Renal cortex interstitium (tissue), 15 donors: ENCODE data around the gene SLC35A2. TPM values are rescaled to one million over a fixed set of nuclear protein-coding genes. Genes with fewer than 3 reads are reported as not detected.
A peak's percentile ranks its signal among the peaks of the same experiment; 100 is the strongest.

ENCODE experiments used
- DNase-seq, 11 donors: peaks; one replicate each; pipeline ENCODE4 v3.0.0-alpha.2; 2013; ENCODE audit warnings: low read depth in 9 of 11, low spot score in 4 of 11; ENCODE audit errors: extremely low read depth in 1 of 11
- long read RNA-seq, 16 experiments: transcript quantifications; one replicate each; lab custom pipeline, GENCODE V29; 2026
- polyA plus RNA-seq, 3 donors: library from polyadenylated mRNA; unstranded; fragments of 120-200 nt; gene quantifications; one replicate each; pipeline ENCODE4 v1.2.1, GENCODE V29; 2013; ENCODE audit not compliant: insufficient read length in 3 of 3

The SLC35A2 gene
- 10 to 100 TPM; 30.0 to 33.7 (median 33.6) TPM for polyA plus RNA-seq
- long read RNA-seq, donor 1, partial matches to known transcripts, result 0 of 3 reads
- long read RNA-seq, donor 1, other reads (novel, unspliced or antisense), result 0 of 3 reads
- long read RNA-seq, donor 2, partial matches to known transcripts, result 0 of 5 reads
- long read RNA-seq, donor 2, other reads (novel, unspliced or antisense), result 0 of 5 reads
- long read RNA-seq, donor 3, transcript SLC35A2-204 (4 exons, 3,047 nt), result major isoform, 6 of 7 reads
- long read RNA-seq, donor 3, partial matches to known transcripts, result 0 of 7 reads
- long read RNA-seq, donor 3, other reads (novel, unspliced or antisense), result 0 of 7 reads
- long read RNA-seq, donor 4, transcript SLC35A2-204 (4 exons, 3,047 nt), result major isoform, 9 of 11 reads
- long read RNA-seq, donor 4, partial matches to known transcripts, result 0 of 11 reads
- long read RNA-seq, donor 4, other reads (novel, unspliced or antisense), result 0 of 11 reads
- long read RNA-seq, donor 5, transcript SLC35A2-204 (4 exons, 3,047 nt), result major isoform, 7 of 18 reads
- long read RNA-seq, donor 5, partial matches to known transcripts, result 5 of 18 reads
- long read RNA-seq, donor 5, other reads (novel, unspliced or antisense), result 0 of 18 reads
- long read RNA-seq, donor 6, partial matches to known transcripts, result 0 of 6 reads
- long read RNA-seq, donor 6, other reads (novel, unspliced or antisense), result 0 of 6 reads
- long read RNA-seq, donor 7, partial matches to known transcripts, result 0 of 6 reads
- long read RNA-seq, donor 7, other reads (novel, unspliced or antisense), result 0 of 6 reads
- long read RNA-seq, donor 8, transcript SLC35A2-204 (4 exons, 3,047 nt), result major isoform, 6 of 12 reads
- long read RNA-seq, donor 8, partial matches to known transcripts, result 0 of 12 reads
- long read RNA-seq, donor 8, other reads (novel, unspliced or antisense), result 0 of 12 reads
- long read RNA-seq, donor 9, partial matches to known transcripts, result 0 of 3 reads
- long read RNA-seq, donor 9, other reads (novel, unspliced or antisense), result 0 of 3 reads
- long read RNA-seq, donor 10, partial matches to known transcripts, result 0 of 3 reads
- long read RNA-seq, donor 10, other reads (novel, unspliced or antisense), result 0 of 3 reads
- long read RNA-seq, donor 11, partial matches to known transcripts, result 0 of 3 reads
- long read RNA-seq, donor 11, other reads (novel, unspliced or antisense), result 0 of 3 reads
- long read RNA-seq, donor 12, partial matches to known transcripts, result 0 of 7 reads
- long read RNA-seq, donor 12, other reads (novel, unspliced or antisense), result 0 of 7 reads
- long read RNA-seq, donor 13, transcript SLC35A2-204 (4 exons, 3,047 nt), result major isoform, 10 of 12 reads
- long read RNA-seq, donor 13, partial matches to known transcripts, result 0 of 12 reads
- long read RNA-seq, donor 13, other reads (novel, unspliced or antisense), result 0 of 12 reads
- long read RNA-seq, donor 14, transcript SLC35A2-204 (4 exons, 3,047 nt), result major isoform, 5 of 11 reads
- long read RNA-seq, donor 14, partial matches to known transcripts, result 0 of 11 reads
- long read RNA-seq, donor 14, other reads (novel, unspliced or antisense), result 0 of 11 reads
- long read RNA-seq, donor 15, partial matches to known transcripts, result 0 of 4 reads
- long read RNA-seq, donor 15, other reads (novel, unspliced or antisense), result 0 of 4 reads
- long read RNA-seq, donor 16, transcript SLC35A2-204 (4 exons, 3,047 nt), result major isoform, 11 of 15 reads
- long read RNA-seq, donor 16, partial matches to known transcripts, result 0 of 15 reads
- long read RNA-seq, donor 16, other reads (novel, unspliced or antisense), result 0 of 15 reads

DNA sequence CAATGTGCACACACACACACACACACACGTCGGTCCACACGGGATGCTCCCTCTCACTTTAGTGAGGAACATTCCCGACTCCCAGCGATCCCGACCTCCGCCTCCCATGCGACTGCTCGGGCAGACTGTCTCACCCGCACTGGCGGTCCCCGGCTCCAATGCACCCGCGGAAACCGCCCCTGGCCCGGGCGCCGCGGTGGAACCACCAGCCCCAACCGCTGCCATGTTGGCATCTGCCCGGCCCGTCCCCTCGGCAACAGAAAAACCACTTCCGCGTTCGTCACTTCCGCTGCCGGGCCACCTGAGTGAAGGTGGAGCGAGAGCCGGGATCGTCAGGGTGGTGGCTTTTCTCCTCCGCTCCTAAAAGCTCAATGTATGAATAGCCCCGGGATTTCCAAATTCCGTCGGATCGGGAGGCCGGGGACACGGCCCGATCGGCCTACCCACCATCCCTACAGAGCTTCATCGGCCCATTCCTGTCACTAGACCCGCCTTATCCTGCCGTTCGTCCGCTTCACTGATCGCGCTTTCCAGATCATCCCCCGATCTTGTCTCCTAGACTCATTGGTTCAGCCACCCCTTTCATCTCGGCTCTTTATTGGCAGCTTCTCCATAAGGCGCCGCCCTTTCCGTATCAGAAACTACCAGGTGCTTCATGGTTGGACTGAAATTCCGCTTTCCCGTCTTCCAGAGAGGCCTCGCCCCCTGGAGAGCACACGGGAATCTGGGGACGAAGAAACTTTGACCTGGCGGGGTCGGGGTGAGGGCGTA is at the start of gene SLC35A2:
Gene SLC35A2 (minus strand): TSS at position 235 of the 771 bp plus-strand sequence. CDS start 10 bp downstream, at position 225.
- peak in 5 of 11 donors; percentile 53 to 73 (median 63) for DNase-seq

DNA sequence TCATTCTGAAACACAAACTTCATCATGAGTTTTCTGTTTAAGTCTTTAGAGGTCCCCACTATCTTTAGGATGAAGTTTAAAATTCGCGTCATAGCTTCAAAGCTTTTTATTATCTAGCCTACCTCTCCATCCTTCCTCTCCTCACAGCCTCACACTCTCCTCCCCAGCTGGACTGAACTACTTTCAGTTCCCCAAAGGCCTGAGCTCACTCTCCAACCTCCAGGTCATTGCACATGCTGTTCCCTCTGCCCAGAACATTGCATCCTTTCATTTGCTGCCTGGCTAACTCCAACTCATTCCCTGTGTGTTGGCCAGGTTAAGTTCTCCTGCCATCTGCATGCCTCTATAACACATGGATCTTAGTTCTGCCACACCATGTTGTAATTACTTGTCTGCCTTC is 48.8 kb upstream of the SLC35A2 start:
- DNase-seq, result no peak

DNA sequence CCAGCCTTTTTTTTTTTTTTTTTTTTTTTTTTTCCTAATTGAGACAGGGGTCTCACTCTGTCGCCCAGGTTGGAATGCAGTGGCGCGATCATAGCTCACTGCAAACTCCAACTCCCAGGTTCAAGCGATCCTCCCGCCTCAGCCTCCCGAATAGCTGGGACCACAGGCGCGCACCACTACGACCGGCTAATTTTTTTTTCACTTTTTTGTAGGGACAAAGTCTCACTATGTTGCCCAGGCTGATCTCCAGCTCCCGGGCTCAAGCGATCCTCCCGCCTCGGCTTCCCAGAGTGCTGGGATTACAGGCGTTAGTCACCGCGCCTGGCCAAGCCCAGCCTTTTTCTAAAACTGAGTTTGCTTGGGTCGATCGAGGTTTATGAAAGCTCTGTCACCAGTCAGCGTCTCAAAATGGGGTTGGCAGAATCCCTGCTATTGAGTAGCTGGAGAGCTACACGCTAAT is 47.2 kb upstream of the SLC35A2 start:
- no peak for DNase-seq

DNA sequence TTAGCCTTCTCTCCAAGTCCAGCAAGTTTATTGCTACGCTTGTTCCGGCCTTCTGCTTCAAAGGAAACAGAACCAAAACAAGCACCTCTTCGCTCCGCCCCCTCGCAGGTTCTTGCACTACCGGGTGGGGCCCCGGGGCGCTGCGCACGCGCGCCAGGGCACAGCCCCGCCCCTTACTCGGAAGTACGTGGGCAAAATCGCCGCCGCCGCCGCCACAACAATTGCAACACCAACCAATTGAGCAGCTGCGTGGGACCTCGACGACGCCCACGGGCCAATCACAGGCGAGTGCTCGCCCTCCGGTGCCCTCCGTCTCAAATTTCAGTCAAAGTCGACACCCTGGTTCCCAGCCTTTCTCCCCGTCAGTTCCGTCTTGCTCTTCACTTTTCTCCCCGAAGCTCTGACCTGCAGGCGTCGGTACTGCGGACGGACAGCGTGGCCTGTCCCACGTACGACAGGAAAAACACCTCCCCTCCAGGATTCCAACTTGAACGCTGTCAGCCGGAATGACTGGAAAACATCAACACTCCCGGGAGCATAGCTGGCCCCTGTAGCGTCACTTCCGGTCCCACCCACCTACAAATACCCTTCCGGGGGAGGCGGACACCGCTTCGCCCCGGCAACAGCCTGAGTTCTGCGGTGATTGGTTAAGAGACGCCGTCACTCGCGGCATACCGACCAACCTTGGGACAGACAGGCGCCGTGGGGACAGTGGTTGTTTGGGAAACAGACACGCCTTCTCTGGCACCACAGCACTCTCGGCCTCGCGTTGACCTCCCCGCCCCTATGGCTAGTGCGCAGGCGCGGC is 46.6 kb upstream of the SLC35A2 start:
- peak; percentile 86 to 95 (median 91) for DNase-seq

DNA sequence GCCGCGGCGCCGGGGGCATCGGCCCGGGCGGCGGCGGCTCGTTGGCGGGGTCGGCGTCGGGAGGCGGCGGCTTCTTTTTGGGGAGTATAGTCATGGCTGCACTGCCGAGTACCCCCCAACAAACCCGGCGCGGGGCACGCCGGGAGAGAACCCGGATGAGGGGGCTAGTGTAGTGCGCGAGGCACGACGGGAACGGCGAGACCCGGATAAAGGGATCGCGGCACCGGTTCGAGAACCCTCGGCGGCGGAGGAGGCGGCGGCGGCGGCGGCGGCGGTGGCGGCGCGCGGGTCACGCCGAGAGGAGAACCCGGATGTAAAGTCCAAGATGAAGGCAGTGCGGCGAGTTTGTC is 46.0 kb upstream of the SLC35A2 start, which contains the start of gene OTUD5:
Gene OTUD5 (minus strand): TSS at position 131 of the 350 bp plus-strand sequence. CDS start 37 bp downstream, at position 94.
- DNase-seq, result peak in 2 of 11 donors; percentile 33 to 44

DNA sequence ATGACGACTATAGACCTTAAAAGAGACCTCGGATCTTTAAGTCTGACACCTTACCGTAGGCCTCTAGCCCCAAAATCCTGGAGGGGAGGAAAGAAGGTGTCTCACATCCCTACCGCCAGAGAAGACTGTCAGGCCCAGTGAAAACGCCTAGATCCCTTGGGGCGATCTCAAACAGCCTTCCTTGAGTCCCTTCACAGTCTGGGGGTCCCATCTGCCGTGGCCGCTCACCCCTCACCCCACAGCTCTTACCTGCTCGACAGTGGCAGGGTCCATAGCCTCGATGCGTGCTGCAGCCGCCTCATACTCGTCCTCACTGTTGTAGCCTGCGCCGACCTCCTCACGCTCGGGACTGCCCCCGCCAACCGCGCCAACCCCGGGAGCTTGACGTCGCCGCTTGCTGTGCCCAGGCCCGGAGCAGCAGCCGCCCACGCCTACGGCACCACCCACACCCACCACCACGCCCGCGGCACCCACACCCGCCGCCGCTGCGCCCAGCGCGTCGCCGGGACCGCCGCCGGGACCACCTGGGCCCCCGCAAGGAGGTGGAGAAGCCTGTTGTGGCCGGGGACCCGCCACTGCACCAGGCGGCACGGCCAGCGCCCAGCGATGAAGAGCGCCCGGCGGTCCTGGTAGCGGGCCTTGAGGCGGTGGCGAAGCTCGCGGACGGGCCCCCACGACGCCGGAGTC is 45.4 kb upstream of the SLC35A2 start:
- no peak for DNase-seq

DNA sequence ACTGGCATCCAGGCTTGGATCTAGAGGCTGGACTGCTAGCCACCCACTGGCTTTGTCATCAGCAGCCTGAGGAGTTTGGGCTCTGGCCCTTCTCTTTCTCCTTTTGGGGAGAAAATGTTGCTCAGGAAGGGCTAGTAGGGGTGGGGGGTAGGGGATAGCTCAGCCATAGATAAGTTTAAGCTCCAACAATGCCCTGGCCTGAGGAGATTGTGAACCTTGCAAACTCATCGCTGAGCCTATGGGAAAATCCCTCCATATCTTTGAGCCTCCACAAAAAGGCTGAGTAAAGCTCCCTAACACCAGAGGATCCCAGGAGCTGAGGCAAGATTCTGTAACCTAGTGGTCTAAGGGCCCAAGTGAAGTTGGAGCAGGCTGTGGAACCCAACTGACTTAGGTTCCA is 37.1 kb upstream of the SLC35A2 start:
- no peak for DNase-seq

DNA sequence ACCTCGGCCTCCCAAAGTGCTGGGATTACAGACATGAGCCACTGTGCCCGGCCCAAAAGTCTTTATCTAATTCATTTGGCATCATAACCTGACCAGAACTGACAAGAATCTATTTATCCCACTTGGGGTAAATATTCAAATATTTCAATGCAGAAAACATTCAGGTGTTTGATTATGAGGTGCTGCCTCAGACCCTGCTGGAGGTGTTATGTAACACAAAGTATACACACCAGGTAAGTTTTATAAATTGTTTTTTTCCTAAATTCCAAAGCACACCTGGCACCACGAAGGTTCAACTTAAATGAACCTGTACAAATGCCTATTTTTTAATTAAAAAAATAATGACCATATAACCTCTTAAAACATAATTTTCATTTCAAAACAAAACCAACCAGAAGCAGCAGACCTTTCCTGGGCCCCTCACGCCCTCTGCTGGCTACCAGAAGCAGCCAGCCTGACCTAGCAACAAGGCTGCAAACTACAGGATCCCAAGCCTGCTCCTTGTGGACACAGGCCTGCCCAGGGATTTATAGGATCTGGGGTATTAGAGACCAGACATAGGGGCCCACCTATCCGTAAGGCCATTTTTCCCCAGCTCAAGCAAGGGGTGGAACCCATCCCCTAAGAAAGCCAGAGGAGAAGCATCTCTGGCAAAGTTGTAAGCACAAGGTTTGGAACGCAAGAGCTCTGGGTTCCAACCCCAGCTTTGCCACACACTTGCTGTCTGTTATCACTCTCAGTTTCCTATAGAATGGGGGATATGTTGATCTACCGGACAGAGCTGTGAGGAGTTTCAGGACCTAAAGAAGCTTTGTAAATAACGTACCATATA is 34.3 kb upstream of the SLC35A2 start:
- peak in 1 of 11 donors; percentile 7 for DNase-seq

DNA sequence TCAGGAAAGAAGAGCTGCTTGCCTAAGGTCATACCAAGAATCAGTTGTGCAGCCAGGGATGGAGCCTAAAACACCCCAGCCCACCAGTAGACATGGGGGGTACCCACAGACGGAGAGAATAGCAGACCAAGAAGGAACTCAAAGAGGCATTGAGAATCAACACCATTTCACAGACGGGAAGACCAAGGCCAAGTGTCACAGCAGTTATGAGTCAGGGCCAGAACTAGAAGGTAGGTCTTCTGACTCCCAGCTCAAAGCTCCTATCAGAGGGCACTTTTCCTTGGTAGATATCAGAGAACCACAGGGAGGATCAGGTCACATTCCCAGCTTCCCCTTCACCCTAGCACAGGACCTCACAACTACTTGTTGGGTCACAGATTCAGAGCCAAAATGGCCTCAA is 31.4 kb upstream of the SLC35A2 start:
- DNase-seq, result no peak

DNA sequence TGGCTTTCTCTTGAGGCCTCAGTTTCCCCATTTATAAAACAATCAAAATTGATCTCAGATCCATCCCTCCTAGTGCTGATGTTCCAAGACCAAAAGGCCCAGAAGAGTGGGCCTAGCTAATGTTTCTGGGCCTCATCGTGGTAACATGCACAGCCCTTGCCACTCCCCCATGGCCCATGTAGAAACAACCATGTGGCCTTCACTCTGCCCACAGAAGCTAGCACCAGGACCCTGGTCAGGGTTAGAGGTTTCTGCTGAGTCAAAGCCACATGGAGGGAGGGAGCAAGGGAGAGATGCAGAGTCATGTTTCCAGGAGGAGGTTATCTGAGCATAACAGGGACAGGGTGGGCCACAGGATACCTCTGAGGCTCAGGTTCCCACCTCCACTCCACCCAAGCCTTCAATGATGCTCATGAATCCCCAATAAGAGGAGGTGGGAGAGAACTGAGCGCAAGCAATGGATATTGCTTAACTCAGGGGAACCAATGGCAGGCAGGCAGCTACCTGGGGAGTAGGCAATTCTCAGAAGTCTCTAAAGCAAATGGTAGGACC is 29.0 kb upstream of the SLC35A2 start:
- DNase-seq, result no peak

DNA sequence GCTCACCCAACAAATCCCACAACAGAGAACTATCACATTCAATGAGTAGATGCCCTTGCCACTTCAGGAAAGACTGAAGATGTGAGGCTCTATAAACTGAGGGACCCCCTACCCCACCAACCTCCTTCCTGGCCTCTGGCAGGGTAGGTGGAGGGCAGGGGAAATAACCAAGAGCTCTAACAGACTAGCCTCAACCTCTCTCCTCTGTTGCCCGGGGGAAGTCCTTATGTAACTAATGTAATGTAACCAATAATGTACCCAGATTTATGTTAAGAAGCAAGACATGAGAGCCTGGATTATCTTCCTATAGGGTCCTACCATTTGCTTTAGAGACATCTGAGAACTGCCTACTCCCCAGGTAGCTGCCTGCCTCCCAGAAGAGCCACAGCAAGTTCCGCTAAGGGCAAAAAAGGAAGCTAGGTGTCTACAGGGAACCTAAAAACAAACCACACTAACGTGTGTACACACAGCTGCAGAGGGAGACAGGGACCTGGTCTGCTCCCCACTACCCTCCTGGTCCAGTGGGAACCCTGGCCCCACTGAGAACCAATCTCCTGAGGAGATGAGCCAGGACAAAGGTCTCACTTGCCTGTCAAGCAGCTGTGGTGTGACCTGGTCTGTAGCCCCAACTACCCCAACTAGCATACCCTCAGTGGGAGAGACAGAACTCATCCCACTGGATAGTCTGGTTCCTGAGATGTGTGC is 28.2 kb upstream of the SLC35A2 start:
- DNase-seq, result no peak

DNA sequence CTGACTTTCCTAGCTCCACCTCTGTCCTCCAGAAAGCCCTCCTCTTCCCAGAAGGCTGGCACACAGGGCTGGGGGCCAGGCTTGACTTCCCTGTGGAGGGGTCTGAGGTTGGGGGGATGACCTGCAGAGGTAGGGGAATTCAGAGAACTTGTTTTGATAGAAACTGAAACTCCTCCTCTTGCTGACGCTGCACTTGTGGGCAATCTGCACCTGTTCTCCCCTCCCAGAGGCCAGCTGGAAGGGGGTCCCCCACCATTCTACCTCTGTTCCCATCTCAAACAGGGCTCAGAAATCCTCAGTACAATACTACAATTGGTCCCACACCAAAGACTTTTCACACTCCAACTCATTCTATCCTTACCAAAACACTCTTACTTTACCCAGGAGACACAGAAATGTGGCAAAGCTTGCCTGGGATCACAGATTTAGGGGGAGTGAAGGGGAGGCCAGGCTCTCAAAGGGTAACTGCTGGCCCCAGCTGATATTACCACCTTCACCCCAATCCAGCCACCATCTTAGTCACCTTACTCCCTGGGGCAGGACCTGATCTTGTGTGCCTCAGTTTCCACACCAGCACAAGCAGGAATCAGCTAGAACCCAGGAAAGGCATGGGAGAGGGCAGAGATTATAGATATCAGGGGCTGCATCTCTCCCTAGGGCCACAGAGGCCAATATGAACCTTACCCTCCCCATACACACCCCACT is 27.4 kb upstream of the SLC35A2 start:
- DNase-seq, result no peak

DNA sequence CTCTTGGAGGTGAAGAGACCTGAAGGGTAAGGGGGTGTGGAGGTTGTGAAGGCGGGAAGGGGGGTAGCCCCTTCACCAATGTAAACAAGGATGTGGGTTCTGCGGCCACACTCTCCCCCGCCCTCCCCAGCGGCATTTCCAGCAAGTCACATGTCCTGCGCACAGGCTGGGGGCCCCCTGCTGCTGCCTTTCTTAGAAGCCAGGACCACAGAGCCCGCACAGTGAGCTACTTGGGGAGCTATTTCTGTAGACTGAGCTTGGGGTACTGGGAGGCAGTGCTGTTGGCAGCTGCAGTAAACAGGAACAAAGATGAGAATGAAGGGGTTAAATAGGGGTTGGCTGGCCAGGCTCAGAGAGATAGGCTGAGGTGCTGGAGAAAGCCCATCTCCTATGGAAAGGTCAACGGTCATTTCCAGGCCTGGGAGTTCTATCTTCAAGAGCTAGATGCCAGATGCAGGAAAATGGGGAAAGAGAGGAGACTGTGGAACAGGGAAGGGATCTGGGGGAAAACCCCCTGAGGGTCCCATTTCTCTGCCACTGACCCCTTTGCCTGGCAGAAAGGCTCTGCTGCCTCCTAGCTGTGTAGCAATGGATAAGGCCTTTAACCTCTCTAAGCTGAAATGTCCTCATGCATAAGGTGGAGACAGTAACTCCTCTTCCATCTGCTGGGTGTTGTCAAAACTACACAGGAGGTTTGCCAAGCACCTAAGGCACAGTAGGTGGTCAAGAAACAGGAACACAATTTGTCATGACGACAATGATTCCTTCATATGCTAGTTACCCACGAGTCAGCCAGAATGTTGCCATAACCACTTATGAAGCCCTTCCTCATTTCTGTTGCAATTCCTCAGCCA is 25.8 kb upstream of the SLC35A2 start:
- no peak for DNase-seq
